Parathyroid adenoma (tissue), 2 donors: ENCODE measurements around the gene GNAZ.

Experiments used
- H2AFZ ChIP-seq: fragments of 300-600 bp; sonication (generic); one replicate; pipeline ENCODE4 v1.7.0; 2017; ENCODE audit warnings: antibody characterized with exemption, mild to moderate bottlenecking
- H3K27ac ChIP-seq: fragments of 300-600 bp; sonication (generic); one replicate; pipeline ENCODE4 v1.7.0; 2017
- H3K27me3 ChIP-seq: fragments of 300-600 bp; sonication (generic); one replicate; pipeline ENCODE4 v1.7.0; 2017; ENCODE audit warnings: low read length; ENCODE audit not compliant: control insufficient read depth, insufficient read depth
- H3K36me3 ChIP-seq: fragments of 300-600 bp; sonication (generic); one replicate; pipeline ENCODE4 v1.7.0; 2017; ENCODE audit warnings: low read length; ENCODE audit not compliant: control insufficient read depth, insufficient read depth
- H3K4me1 ChIP-seq: fragments of 300-600 bp; sonication (generic); one replicate; pipeline ENCODE4 v1.7.0; 2017; ENCODE audit warnings: control low read depth
- H3K4me2 ChIP-seq: fragments of 300-600 bp; sonication (generic); one replicate; pipeline ENCODE4 v1.7.0; 2017; ENCODE audit warnings: low read length
- H3K4me3 ChIP-seq: fragments of 300-600 bp; sonication (generic); one replicate; pipeline ENCODE4 v1.7.0; 2017; ENCODE audit warnings: low read depth, low read length
- H3K79me2 ChIP-seq: fragments of 300-600 bp; sonication (generic); one replicate; pipeline ENCODE4 v1.7.0; 2017; ENCODE audit warnings: control low read depth
- H3K9ac ChIP-seq: fragments of 300-600 bp; sonication (generic); one replicate; pipeline ENCODE4 v1.7.0; 2017; ENCODE audit warnings: mild to moderate bottlenecking
- H3K9me3 ChIP-seq: fragments of 300-600 bp; sonication (generic); one replicate; pipeline ENCODE4 v1.7.0; 2017; ENCODE audit warnings: low read length; ENCODE audit not compliant: control insufficient read depth
- TF ChIP-seq, protein P1 (sequence below): fragments of 300-600 bp; sonication (generic); IDR thresholded peaks from one replicate; pipeline ENCODE4 v1.7.0; 2017; ENCODE audit warnings: antibody characterized with exemption, mild to moderate bottlenecking
- donor health status: primary hyperparathyroidism.

Gene GNAZ

DNA sequence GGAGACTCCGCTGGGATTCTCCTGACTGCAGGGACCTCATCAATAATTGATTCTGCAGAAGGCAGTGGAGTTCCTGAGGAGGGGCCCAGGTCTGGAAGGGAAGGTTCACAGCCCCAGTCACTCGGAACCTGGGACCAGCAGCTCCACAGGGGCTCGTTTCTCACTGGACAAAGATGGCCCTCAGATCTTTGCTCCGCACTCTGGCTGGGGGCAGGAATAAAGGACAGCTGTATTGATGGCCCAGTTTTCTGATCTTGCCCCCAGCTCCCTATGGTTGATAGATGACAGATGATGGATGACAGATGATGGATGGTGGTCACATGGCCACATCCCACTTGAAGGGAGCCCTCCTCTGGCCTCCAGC is 98.7 kb downstream of the GNAZ start:
- H3K27ac ChIP-seq: no peak overlapping the region

More for the DNA sequence above, 98.7 kb downstream of the GNAZ start:
- H3K36me3 ChIP-seq: no peaks in the 10 kb centered on the region
- H3K27me3 ChIP-seq: no peaks in the 10 kb centered on the region
- no peaks in the 10 kb centered on the region for H3K9me3 ChIP-seq
- no peak overlapping the region for H3K4me3 ChIP-seq
- H3K79me2 ChIP-seq: no peaks in the 10 kb centered on the region
- H3K4me1 ChIP-seq: no peaks in the 10 kb centered on the region
- no peak overlapping the region for H3K9ac ChIP-seq
- H2AFZ ChIP-seq: no peak overlapping the region
- TF ChIP-seq, protein P1, sequence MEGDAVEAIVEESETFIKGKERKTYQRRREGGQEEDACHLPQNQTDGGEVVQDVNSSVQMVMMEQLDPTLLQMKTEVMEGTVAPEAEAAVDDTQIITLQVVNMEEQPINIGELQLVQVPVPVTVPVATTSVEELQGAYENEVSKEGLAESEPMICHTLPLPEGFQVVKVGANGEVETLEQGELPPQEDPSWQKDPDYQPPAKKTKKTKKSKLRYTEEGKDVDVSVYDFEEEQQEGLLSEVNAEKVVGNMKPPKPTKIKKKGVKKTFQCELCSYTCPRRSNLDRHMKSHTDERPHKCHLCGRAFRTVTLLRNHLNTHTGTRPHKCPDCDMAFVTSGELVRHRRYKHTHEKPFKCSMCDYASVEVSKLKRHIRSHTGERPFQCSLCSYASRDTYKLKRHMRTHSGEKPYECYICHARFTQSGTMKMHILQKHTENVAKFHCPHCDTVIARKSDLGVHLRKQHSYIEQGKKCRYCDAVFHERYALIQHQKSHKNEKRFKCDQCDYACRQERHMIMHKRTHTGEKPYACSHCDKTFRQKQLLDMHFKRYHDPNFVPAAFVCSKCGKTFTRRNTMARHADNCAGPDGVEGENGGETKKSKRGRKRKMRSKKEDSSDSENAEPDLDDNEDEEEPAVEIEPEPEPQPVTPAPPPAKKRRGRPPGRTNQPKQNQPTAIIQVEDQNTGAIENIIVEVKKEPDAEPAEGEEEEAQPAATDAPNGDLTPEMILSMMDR: no peak
- no peak overlapping the region for H3K4me2 ChIP-seq
